ENCODE data around the gene GAK. TPM values are rescaled to one million over a fixed set of nuclear protein-coding genes. Genes with fewer than 3 reads are reported as not detected.

The GAK gene
- total and polyA plus RNA-seq, 7 donors, result 20.9 to 55.8 (median 36.4) TPM

GRCh38 chr4:867526-868250, 64.4 kb downstream of the GAK start:
- Histone ChIP-seq H3K27me3 (ENCODE audit: insufficient read depth in 3 of 3, low read length in 2 of 3) (no peaks in the 10 kb centered on the region), H3K4me3 (no peak overlapping the region), H3K36me3 (ENCODE audit: insufficient read depth in 1 of 2, low read depth in 1 of 2) (peaks cover 10 to 83% of the 10 kb centered on the region in 2 donors), H3K9me3 (no peaks in the 10 kb centered on the region), H3K27ac (no peak overlapping the region), H3K4me1 (no peaks in the 10 kb centered on the region)
- WGBS, 3 donors, result 86 to 91% (median 89%) methylated on average over 22 to 26 of the region's 26 CpGs
- TF ChIP-seq CTCF (IDR thresholded peaks at IDR 0.05), result no peak
- DNase-seq (no peak), ATAC-seq (no peak)
- intact Hi-C loops (cut with DNase I), result no loop called here

GRCh38 chr4:866761-867390, 65.2 kb downstream of the GAK start:
- WGBS, 3 donors, result 89 to 92% (median 90%) methylated on average over 28 of the region's 28 CpGs
- H3K36me3 ChIP-seq (ENCODE audit: insufficient read depth in 1 of 2, low read depth in 1 of 2), result peaks cover 13 to 83% of the 10 kb centered on the region in 2 donors
- no peak for TF ChIP-seq CTCF (IDR thresholded peaks at IDR 0.05)
- DNase-seq, result no peak
- no peaks in the 10 kb centered on the region for H3K27me3 ChIP-seq (ENCODE audit: insufficient read depth in 3 of 3, low read length in 2 of 3)
- H3K27ac ChIP-seq, result no peak overlapping the region
- no peaks in the 10 kb centered on the region for H3K4me1 ChIP-seq
- ATAC-seq, result no peak
- H3K4me3 ChIP-seq, result no peak overlapping the region
- intact Hi-C loops (cut with DNase I), result no loop called here
- no peaks in the 10 kb centered on the region for H3K9me3 ChIP-seq

- H3K4me3 ChIP-seq, result no peak overlapping the region
- H3K4me1 ChIP-seq, result no peaks in the 10 kb centered on the region
- no peak overlapping the region for H3K27ac ChIP-seq
- ATAC-seq (no peak), DNase-seq (no peak)
- intact Hi-C loops (cut with DNase I), result no loop called here
- H3K27me3 ChIP-seq (ENCODE audit: insufficient read depth in 3 of 3, low read length in 2 of 3), result no peaks in the 10 kb centered on the region
- no peaks in the 10 kb centered on the region for H3K9me3 ChIP-seq
- peaks cover 13 to 89% of the 10 kb centered on the region in 2 donors for H3K36me3 ChIP-seq (ENCODE audit: insufficient read depth in 1 of 2, low read depth in 1 of 2)
- TF ChIP-seq CTCF (IDR thresholded peaks at IDR 0.05), result no peak
- 89 to 90% (median 90%) methylated on average over 24 of the region's 24 CpGs for WGBS, 3 donors
Observed at GRCh38 chr4:866068-866760, 65.9 kb downstream of the GAK start.

GRCh38 chr4:865572-865971, 66.5 kb downstream of the GAK start:
- intact Hi-C loops (cut with DNase I), result no loop called here
- Histone ChIP-seq H3K4me1 (no peaks in the 10 kb centered on the region), H3K9me3 (no peaks in the 10 kb centered on the region), H3K27me3 (ENCODE audit: insufficient read depth in 3 of 3, low read length in 2 of 3) (no peaks in the 10 kb centered on the region), H3K27ac (no peak overlapping the region), H3K36me3 (ENCODE audit: insufficient read depth in 1 of 2, low read depth in 1 of 2) (peaks cover 13 to 90% of the 10 kb centered on the region in 2 donors), H3K4me3 (no peak overlapping the region)
- TF ChIP-seq CTCF (IDR thresholded peaks at IDR 0.05), result no peak
- WGBS, 3 donors, result 89 to 96% (median 96%) methylated on average over 17 to 18 of the region's 18 CpGs
- DNase-seq (no peak), ATAC-seq (peak in 1 of 4 donors; percentile 18)
